OCI-LY3 (cell line): ENCODE results near the gene GIPC1.
A peak's percentile ranks its signal among the peaks of the same experiment; 100 is the strongest.

Experiments used
- H2AFZ ChIP-seq: fragments of 200-600, 300-600 bp; shearing (Covaris generic); 2 replicates; pipeline ENCODE4 v1.6.0; 2014; ENCODE audit warnings: antibody characterized with exemption, low read depth, low read length
- H3K27ac ChIP-seq: fragments of 200-600, 300-600 bp; sonication (generic); 2 replicates; pipeline ENCODE4 v1.5.1; 2014; ENCODE audit warnings: mild to moderate bottlenecking, low read length, moderate library complexity, mixed read lengths
- H3K27me3 ChIP-seq: fragments of 200-600, 300-600 bp; sonication (generic); 2 replicates; pipeline ENCODE4 v1.6.1; 2014; ENCODE audit warnings: low read depth, low read length, mixed read lengths
- H3K36me3 ChIP-seq: fragments of 200-600, 300-600 bp; sonication (generic); replicated peaks from 2 replicates; pipeline ENCODE3; 2014; ENCODE audit warnings: low read depth, low read length, mixed read lengths
- H3K4me1 ChIP-seq: fragments of 300-600, 200-600 bp; sonication (generic); 2 replicates; pipeline ENCODE4 v1.6.1; 2014; ENCODE audit warnings: low read length, mixed read lengths
- H3K4me2 ChIP-seq: fragments of 200-600, 300-600 bp; sonication (generic); 2 replicates; pipeline ENCODE4 v1.6.1; 2014; ENCODE audit warnings: low read length, mixed read lengths
- H3K4me3 ChIP-seq: fragments of 300-600, 200-600 bp; sonication (generic); 2 replicates; pipeline ENCODE4 v1.5.1; 2014; ENCODE audit warnings: antibody characterized with exemption, mild to moderate bottlenecking, low read length, moderate library complexity
- H3K79me2 ChIP-seq: fragments of 300-600, 200-600 bp; shearing (Covaris generic); 2 replicates; pipeline ENCODE4 v1.6.1; 2014; ENCODE audit warnings: mild to moderate bottlenecking, low read length, mixed read lengths
- H3K9ac ChIP-seq: fragments of 300-600, 200-600 bp; shearing (Covaris generic); 2 replicates; pipeline ENCODE4 v1.6.0; 2014; ENCODE audit warnings: mild to moderate bottlenecking, low read length, moderate library complexity
- H3K9me3 ChIP-seq: fragments of 200-600, 300-600 bp; shearing (Covaris generic); 2 replicates; pipeline ENCODE4 v1.6.1; 2014; ENCODE audit warnings: low read length, mixed read lengths; ENCODE audit not compliant: insufficient read depth
- H4K20me1 ChIP-seq: fragments of 200-600, 300-600 bp; sonication (generic); 2 replicates; pipeline ENCODE4 v1.6.1; 2016; ENCODE audit warnings: low read length, mixed read lengths; ENCODE audit not compliant: insufficient read depth
- CTCF ChIP-seq: fragments of 200-600, 300-600 bp; sonication (generic); IDR thresholded peaks from 2 replicates; pipeline ENCODE4 v1.5.1; 2014; ENCODE audit warnings: antibody characterized with exemption, low read length, low read depth
- EZH2phosphoT487 ChIP-seq: fragments of 200-600 bp; shearing (Covaris generic); IDR thresholded peaks from 2 replicates; pipeline ENCODE4 v1.6.1; 2018; ENCODE audit warnings: antibody characterized with exemption, mixed run types, low read depth

GIPC1 gene

GRCh38 chr19:14437578-14438140, 58.3 kb downstream of the GIPC1 start:
- H3K9ac ChIP-seq, result no peak overlapping the region
- H3K79me2 ChIP-seq, result peaks cover 83% of the 10 kb centered on the region
- H2AFZ ChIP-seq, result no peak overlapping the region
- H3K27ac ChIP-seq, result no peak overlapping the region
- TF ChIP-seq EZH2phosphoT487 (no peak), CTCF (no peak)
- no peak overlapping the region for H3K4me2 ChIP-seq
- peaks cover 24% of the 10 kb centered on the region for H3K4me1 ChIP-seq
- no peaks in the 10 kb centered on the region for H3K9me3 ChIP-seq
- peaks cover 14% of the 10 kb centered on the region for H4K20me1 ChIP-seq
- no peaks in the 10 kb centered on the region for H3K27me3 ChIP-seq
- H3K36me3 ChIP-seq, result peaks cover 10% of the 10 kb centered on the region
- no peak overlapping the region for H3K4me3 ChIP-seq

GRCh38 chr19:14435320-14436050, 60.4 kb downstream of the GIPC1 start:
- Histone ChIP-seq H2AFZ (no peak overlapping the region), H3K4me2 (no peak overlapping the region), H3K36me3 (peaks cover 5% of the 10 kb centered on the region), H3K27me3 (no peaks in the 10 kb centered on the region), H3K9me3 (no peaks in the 10 kb centered on the region), H3K27ac (no peak overlapping the region), H3K9ac (no peak overlapping the region), H4K20me1 (peaks cover 14% of the 10 kb centered on the region), H3K4me3 (no peak overlapping the region), H3K4me1 (peaks cover 28% of the 10 kb centered on the region), H3K79me2 (peaks cover 72% of the 10 kb centered on the region)
- TF ChIP-seq EZH2phosphoT487 (no peak), CTCF (no peak)

- H3K4me2 ChIP-seq, result peak overlapping the region; percentile 95
- no peak for TF ChIP-seq CTCF
- H3K27me3 ChIP-seq, result no peaks in the 10 kb centered on the region
- peaks cover 5% of the 10 kb centered on the region for H3K36me3 ChIP-seq
- no peak overlapping the region for H3K27ac ChIP-seq
- peaks cover 14% of the 10 kb centered on the region for H4K20me1 ChIP-seq
- H3K4me3 ChIP-seq, result peak overlapping the region; percentile 85
- H3K9ac ChIP-seq, result peak overlapping the region; percentile 90; the same call in 1 of the 2 replicates
- H3K4me1 ChIP-seq, result peaks cover 22% of the 10 kb centered on the region
- peaks cover 64% of the 10 kb centered on the region for H3K79me2 ChIP-seq
- H3K9me3 ChIP-seq, result no peaks in the 10 kb centered on the region
- no peak overlapping the region for H2AFZ ChIP-seq
These were observed 61.2 kb downstream of the GIPC1 start for GRCh38 chr19:14434543-14435319.
